K562 (cell line): Measurements from ENCODE around the gene NT5DC4. TPM values are rescaled to one million over a fixed set of nuclear protein-coding genes. Genes with fewer than 3 reads are reported as not detected.

ENCODE experiments used
- ARNT ChIP-seq, 2 experiments: fragments of 450-650 bp; IDR thresholded peaks; 2 replicates each; pipeline ENCODE4 v1.6.1; 2016; ENCODE audit warnings: mild to moderate bottlenecking in 1 of 2
- ATF3 ChIP-seq, 2 experiments: fragments of 450-650 bp in 1 of 2; sonication (generic) in 1 of 2; formaldehyde crosslinking in 1 of 2; IDR thresholded peaks in 1 of 2; conservative IDR thresholded peaks in 1 of 2; 2 replicates each; pipeline versions ENCODE4 v1.6.1 to v1.8.1; 2016 to 2023; ENCODE audit warnings: mild to moderate bottlenecking in 2 of 2, moderate library complexity in 2 of 2, inconsistent platforms in 1 of 2, missing genetic modification reagents in 1 of 2
- BCOR ChIP-seq: fragments of 450-650 bp; IDR thresholded peaks from 2 replicates; pipeline ENCODE4 v1.6.1; 2016
- CEBPG ChIP-seq, 3 experiments: fragments of 200-800 bp in 1 of 3; sonication (Bioruptor generic) in 1 of 3; sonication (generic) in 1 of 3; formaldehyde crosslinking in 1 of 3; IDR thresholded peaks in 2 of 3; conservative IDR thresholded peaks in 1 of 3; 2 replicates each; pipeline versions ENCODE4 v1.6.1 to v1.8.0; 2016 to 2022; ENCODE audit warnings: missing compliant biosample characterization in 2 of 3, missing genetic modification characterization in 2 of 3, mild to moderate bottlenecking in 1 of 3, missing genetic modification reagents in 1 of 3
- ELF1 ChIP-seq: fragments of 200-800 bp; sonication (Bioruptor generic); IDR thresholded peaks from 2 replicates; pipeline ENCODE4 v1.6.1; 2016; ENCODE audit warnings: missing genetic modification characterization, missing compliant biosample characterization
- FOXJ2 ChIP-seq: fragments of 200-800 bp; sonication (Bioruptor generic); IDR thresholded peaks from 2 replicates; pipeline ENCODE4 v1.6.1; 2016; ENCODE audit warnings: missing genetic modification characterization, missing compliant biosample characterization
- HMG20A ChIP-seq: fragments of 450-650 bp; formaldehyde crosslinking; conservative IDR thresholded peaks from 2 replicates; pipeline ENCODE4 v1.4.0; 2020; ENCODE audit warnings: mild to moderate bottlenecking, mixed read lengths
- HNRNPK ChIP-seq: fragments of 200-400 bp; formaldehyde crosslinking; IDR thresholded peaks from one replicate; pipeline ENCODE4 v1.6.1; 2018; ENCODE audit warnings: mild to moderate bottlenecking, low read depth, low read length; ENCODE audit not compliant: poor library complexity, severe bottlenecking
- IRF2 ChIP-seq: sonication (generic); formaldehyde crosslinking; IDR thresholded peaks from 2 replicates; pipeline ENCODE4 v1.8.1; 2022; ENCODE audit warnings: mild to moderate bottlenecking, missing genetic modification reagents
- KLF6 ChIP-seq: fragments of 250-450 bp; sonication (Bioruptor Pico); IDR thresholded peaks from 2 replicates; pipeline ENCODE4 v1.4.0; 2020; ENCODE audit warnings: mild to moderate bottlenecking, moderate library complexity, borderline replicate concordance
- MECOM ChIP-seq: fragments of 250-450 bp; sonication (Bioruptor Pico); IDR thresholded peaks from 2 replicates; pipeline ENCODE4 v1.8.0; 2022; ENCODE audit warnings: inconsistent platforms
- PCBP1 ChIP-seq: fragments of 200-400 bp; formaldehyde crosslinking; IDR thresholded peaks from 2 replicates; pipeline ENCODE4 v1.6.1; 2018; ENCODE audit warnings: mild to moderate bottlenecking, low read depth, low read length; ENCODE audit not compliant: poor library complexity, severe bottlenecking
- POLR3A ChIP-seq: IDR thresholded peaks from 2 replicates; pipeline ENCODE4 v1.6.1; 2011; ENCODE audit warnings: borderline replicate concordance, mild to moderate bottlenecking, moderate library complexity; ENCODE audit not compliant: insufficient read length, insufficient read depth; ENCODE audit errors: extremely low read depth
- PRMT5 ChIP-seq: sonication (generic); formaldehyde crosslinking; IDR thresholded peaks from 2 replicates; pipeline ENCODE4 v1.5.0; 2020; ENCODE audit warnings: missing genetic modification reagents
- PTBP1 ChIP-seq: fragments of 200-400 bp; formaldehyde crosslinking; IDR thresholded peaks from 2 replicates; pipeline ENCODE4 v1.6.1; 2017; ENCODE audit warnings: low read depth, low read length
- PYGO2 ChIP-seq: fragments of 450-650 bp; IDR thresholded peaks from 2 replicates; pipeline ENCODE4 v1.6.1; 2016; ENCODE audit warnings: mild to moderate bottlenecking, missing genetic modification characterization, moderate library complexity, missing compliant biosample characterization
- RBBP5 ChIP-seq: fragments of 200-600 bp; sonication (generic); IDR thresholded peaks from 2 replicates; pipeline ENCODE4 v1.6.1; 2012; ENCODE audit warnings: borderline replicate concordance, mild to moderate bottlenecking, low read length, control low read depth, inconsistent platforms; ENCODE audit not compliant: insufficient read depth, poor library complexity, severe bottlenecking
- RHOXF2B ChIP-seq: fragments of 250-450 bp; sonication (Bioruptor Pico); conservative IDR thresholded peaks from 2 replicates; pipeline ENCODE4 v1.5.1; 2021
- SMAD4 ChIP-seq: fragments of 250-450 bp; sonication (Bioruptor Pico); conservative IDR thresholded peaks from 2 replicates; pipeline ENCODE4 v1.8.0; 2021; ENCODE audit warnings: inconsistent platforms, mild to moderate bottlenecking, moderate library complexity
- SNRNP70 ChIP-seq: fragments of 200-400 bp; formaldehyde crosslinking; optimal IDR thresholded peaks from 2 replicates; pipeline ENCODE3; 2017; ENCODE audit warnings: low read depth, low read length
- SUPT5H ChIP-seq: fragments of 450-650 bp; IDR thresholded peaks from 2 replicates; pipeline ENCODE4 v1.6.1; 2016
- TAL1 ChIP-seq: fragments of 450-650 bp; IDR thresholded peaks from 2 replicates; pipeline ENCODE4 v1.6.1; 2016; ENCODE audit warnings: mild to moderate bottlenecking
- ZNF274 ChIP-seq: IDR thresholded peaks from 2 replicates; pipeline ENCODE4 v1.6.1; 2011; ENCODE audit warnings: low read depth, mild to moderate bottlenecking, low read length, moderate library complexity, borderline replicate concordance
- ZNF830 ChIP-seq: fragments of 250-450 bp; sonication (Bioruptor Pico); IDR thresholded peaks from 2 replicates; pipeline ENCODE4 v1.5.0; 2021; ENCODE audit warnings: mild to moderate bottlenecking
- polyA plus RNA-seq, 8 experiments: library from polyadenylated mRNA; depleted of rRNA in 4 of 8; stranded (reverse) in 5 of 8; unstranded in 3 of 8; fragments of >200 nt; fragmentation: Nextera tagmentation in 2 of 8; fragmentation: Illumina TruSeq in 1 of 8; extraction: Ambion mirVana in 2 of 8; extraction: Trizol in 1 of 8; gene quantifications; 2 replicates each; pipeline versions ENCODE4 v1.2.1 to v1.2.3, GENCODE V29; 2011 to 2014; ENCODE audit warnings: inconsistent platforms in 1 of 8, missing spikeins in 1 of 8
- total RNA-seq, 7 experiments: library from RNA; depleted of rRNA in 6 of 7; stranded (reverse); fragments of >200 nt in 6 of 7; fragmentation: Illumina TruSeq in 2 of 7; extraction: Trizol in 2 of 7; gene quantifications; 2 replicates each; pipeline versions ENCODE4 v1.2.1 to v1.2.3, GENCODE V29; 2011 to 2021; ENCODE audit warnings: low replicate concordance in 1 of 7
- TF ChIP-seq, protein P1 (sequence below): fragments of 250-450 bp; sonication (Bioruptor Pico); IDR thresholded peaks from 2 replicates; pipeline ENCODE4 v1.5.0; 2021; ENCODE audit warnings: mild to moderate bottlenecking, moderate library complexity

Gene NT5DC4
- total and polyA plus RNA-seq, 9 of the 15 experiments (the other 6 are each of a cell fraction or from before 2014, with no cell fraction given), result 0.44 to 6.9 (median 2.5) TPM

DNA sequence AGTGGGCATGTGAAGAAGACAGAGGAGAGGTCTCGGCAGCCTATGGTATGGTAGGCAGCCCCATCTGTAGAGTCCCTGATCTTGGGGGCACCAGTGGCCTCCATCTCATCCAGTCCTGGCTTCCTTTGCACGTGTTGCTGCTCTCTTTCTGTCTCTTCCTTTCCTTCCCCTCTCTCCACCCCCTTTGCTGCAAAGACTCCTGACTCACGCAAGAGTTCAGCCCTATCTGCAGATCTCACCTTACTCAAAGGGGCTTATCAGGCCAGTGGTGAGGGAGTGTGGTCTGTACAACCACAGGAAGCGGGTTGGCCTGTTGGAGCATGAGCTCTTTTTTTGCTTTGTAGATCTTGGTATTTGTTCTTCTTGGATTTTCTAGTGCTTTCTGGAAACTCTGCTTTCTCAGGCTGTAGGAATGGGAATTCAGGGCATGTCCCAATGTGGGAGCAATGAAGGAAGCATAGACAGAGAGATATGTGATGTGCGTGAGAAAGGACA lies 14.6 kb upstream of the NT5DC4 start (continued):
- TF ChIP-seq, protein P1, sequence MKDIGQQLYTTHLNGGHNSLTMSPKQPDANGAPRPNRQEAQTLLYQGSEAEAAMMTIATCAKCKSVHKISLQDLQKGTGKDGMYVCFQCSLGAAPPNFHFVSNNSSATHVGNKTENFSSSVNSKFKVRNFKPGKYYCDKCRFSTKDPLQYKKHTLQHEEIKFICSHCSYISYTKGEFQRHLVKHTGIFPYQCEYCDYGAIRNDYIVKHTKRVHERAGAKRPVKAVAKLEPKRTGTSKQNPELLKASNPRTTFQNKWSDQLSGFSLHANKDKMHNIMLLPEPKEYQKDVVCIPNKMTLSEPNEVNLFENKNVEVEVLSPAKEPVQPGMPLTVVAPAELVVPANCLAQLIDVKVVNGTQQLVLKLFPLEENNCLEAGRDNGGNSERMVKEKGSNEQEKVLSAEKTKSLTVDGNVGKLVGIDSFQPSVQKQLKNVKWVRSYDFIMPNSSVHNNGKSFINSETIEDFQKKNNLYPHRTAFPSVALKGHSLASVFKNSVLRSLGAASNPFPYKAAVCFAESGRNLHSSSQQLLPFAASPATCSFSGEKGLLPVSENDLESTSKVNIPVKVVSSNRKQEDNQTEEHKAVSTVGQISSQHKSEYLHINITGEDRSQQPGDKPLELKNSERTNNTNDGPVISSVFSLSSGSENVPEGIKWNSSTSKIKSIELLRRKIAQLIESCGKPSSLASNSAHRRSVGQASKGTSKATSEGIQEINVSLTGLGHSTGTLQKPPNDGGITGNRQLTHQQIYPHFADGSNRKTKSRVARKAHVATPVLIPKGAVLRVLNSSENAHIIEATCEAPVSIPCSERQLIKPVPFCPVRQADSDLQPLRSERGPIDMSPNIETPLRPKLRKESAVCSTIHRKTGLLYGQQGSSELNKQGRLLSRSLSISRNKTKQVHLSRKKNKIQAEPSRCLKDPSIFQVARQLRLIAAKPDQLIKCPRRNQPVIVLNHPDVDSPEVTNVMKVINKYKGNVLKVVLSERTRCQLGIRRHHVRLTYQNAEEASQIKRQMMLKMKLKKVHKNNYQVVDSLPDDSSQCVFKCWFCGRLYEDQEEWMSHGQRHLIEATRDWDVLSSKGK (CRISPR knock-in tag), result no peak
- TF ChIP-seq HNRNPK (no peak), PCBP1 (no peak), ATF3 (IDR thresholded peaks at IDR 0.05) (peak; percentile 80), ATF3 (CRISPR knock-in tag; conservative IDR thresholded peaks at IDR 0.05) (peak; percentile 56; the same call in 1 of the 2 replicates), PRMT5 (CRISPR knock-in tag) (no peak), ZNF274 (no peak), ELF1 (tag) (peak; percentile 65; the same call in 1 of the 2 replicates), SMAD4 (CRISPR knock-in tag) (peak; percentile 93), KLF6 (CRISPR knock-in tag) (no peak), IRF2 (CRISPR knock-in tag) (no peak), SUPT5H (peak; percentile 43; the same call in 1 of the 2 replicates), RHOXF2B (CRISPR knock-in tag) (no peak), BCOR (peak; percentile 92), TAL1 (peak; percentile 91), ARNT (IDR thresholded peaks at IDR 0.05) (peak; percentile 89 to 97), SNRNP70 (no peak), PTBP1 (no peak), MECOM (CRISPR knock-in tag) (peak; percentile 53; the same call in 1 of the 2 replicates), RBBP5 (peak; percentile 56), HMG20A (no peak), PYGO2 (tag) (no peak), FOXJ2 (tag) (peak; percentile 52; the same call in 1 of the 2 replicates), CEBPG (CRISPR knock-in tag; IDR thresholded peaks at IDR 0.05) (peak; percentile 70; the same call in 1 of the 2 replicates), CEBPG (tag; conservative IDR thresholded peaks at IDR 0.05 in 1 of 2, IDR thresholded peaks at IDR 0.05 in 1 of 2) (no peak; a peak in 1 of 4 replicates), POLR3A (no peak), ZNF830 (CRISPR knock-in tag) (no peak)
